HG02973 (cell line): ENCODE results near the gene LDHD.
"Not testable (repeated sequence)": the region's sequence is repeated elsewhere in the genome, so short reads cannot be mapped to it uniquely, and the experiment has no call there.

Experiments
- ATAC-seq: cut with Tn5 transposase; IDR thresholded peaks from one replicate; pipeline ENCODE4 v1.9.1; 2021; ENCODE audit warnings: moderate library complexity; ENCODE audit not compliant: unreplicated experiment

Gene LDHD

DNA sequence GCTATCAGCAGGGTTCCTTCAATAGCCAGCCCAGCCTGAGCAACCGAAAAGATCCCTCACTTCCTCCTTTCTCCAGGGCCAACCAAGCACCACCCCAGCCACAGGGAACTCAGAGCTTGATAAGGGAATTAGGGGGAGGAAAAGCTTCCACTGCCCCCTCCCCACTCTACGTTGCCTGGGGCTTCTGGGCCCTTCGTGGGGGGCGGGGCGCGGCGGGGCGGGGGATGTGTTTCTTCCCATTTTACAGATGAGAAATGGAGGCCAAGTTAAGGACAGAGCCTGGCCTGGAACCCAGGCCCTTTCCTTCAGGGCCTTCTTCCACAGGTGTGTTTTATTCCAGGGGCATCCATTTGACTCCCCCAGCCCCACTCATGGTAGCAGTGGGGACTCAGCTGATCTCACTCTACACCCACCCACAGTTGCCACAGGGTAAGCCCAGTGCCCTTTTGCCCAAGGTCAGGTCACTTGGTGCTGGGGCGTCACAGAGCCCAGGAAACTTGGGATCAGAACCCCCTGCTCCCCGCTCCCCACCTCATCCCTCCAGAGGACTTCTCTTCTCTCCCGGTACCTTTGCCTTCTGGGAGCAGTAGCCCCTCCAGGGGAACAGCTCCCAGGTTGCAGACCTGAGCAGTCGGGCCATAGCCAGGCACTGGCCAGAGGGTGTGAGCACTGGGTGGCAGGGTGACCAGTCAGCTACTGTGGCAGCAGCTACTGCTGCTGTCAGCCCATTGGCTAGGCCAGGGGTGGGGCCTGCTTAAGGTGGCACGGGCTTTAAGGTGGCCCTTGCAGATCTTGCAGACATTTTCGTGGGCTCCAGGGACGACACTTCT is at the start of gene LDHD:
LDHD (minus strand) TSS at position 700 of the 830 bp plus-strand sequence; CDS start at position 640, 60 bp downstream.
- no peak for ATAC-seq

DNA sequence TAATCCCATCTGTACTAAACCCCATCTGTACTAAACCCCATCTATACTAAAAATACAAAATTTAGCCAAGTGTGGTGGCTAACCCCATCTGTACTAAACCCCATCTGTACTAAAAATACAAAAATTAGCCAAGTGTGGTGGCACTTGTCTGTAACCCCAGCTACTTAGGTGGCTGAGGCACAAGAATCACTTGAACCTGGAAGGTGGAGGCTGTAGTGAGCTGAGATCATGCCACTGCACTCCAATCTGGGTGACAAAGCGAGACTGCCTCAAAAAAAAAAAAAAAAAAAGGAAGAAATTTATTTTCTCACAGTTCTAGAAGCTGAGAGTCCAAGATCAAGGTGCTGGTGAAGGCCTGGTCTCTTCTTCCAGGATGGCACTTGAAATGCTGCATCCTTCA is 43.8 kb upstream of the LDHD start:
- no peak for ATAC-seq

DNA sequence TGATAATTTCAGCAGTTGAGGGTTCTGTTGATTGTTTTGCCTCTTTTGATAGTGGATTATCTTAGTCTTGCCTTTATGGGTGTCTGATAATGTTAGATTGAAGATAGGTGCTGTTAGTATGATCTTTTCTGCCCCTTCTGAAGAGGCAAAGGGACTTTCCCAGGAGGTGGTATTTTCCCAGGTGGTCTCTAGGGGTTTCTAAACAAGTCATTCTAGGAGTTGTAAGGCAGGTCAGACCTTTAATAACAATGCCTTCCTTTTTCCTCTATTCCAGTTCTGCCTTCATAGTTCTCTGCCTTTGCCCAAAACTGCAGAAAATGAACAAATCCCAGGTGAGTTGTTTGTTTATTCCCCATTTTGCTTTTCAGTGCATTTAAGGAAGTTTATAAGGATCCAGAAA is 36.1 kb upstream of the LDHD start:
- no peak for ATAC-seq

DNA sequence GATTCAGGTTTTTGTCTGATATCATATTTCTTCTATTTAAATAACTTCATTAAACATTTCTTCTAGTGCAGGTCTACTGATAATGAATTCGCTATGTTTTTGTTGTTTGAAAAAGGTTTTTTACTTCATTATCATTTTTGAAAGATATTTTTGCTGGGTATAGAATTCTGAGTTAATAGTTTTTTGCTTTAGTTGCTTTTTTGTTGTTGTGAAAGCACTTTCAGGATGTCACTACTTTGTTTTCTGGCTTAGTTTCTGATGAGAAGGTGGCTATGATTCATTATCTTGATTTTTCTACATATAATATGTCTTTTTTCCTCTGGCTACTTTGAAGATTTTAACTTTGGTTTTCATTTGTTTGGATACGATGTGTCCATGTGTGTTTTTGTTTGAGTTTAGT is 35.2 kb upstream of the LDHD start:
- no peak for ATAC-seq

DNA sequence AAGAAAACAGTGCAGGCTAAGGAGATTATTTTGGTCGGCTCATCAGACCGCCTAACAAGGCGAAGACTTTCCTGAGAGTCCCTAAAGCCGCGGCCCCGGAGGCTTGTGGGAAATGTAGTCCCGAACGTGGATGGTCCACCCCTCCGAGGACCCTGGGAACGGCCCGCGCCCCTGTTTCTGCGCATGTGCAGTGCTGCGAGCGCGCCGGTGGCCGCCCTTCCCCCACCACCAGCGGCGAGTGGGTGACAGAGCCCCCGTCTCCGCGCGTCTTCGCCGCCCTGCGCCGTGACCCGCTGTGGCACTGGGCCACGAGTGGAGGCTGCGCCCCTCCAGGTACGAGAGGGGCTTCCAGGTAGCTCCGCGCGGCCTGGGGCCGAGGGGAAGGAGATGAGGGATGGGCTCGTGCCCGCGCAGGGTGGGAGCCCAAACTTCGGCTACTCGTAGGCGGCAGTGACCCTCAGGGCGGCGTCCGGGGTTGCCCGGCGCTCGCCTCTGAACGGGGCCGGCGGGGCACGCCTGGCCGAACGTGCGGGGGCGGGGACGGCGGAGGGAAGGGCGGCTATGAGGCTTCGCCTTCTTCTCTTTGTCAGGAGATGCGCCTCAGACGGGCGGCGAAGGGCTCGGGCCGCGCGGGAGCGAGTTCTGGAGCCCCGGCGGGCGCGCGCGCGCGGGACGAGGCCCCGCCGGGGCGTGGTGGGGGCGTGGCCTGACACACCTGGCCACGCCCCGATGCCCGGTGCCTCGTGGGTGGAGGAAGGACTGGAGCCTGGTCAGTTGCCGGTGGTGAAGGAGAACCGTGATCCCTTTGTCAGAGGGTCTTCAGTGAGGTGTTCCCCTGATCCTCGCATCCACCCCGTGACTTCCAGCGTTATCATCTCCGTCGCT is 32.0 kb upstream of the LDHD start, which contains the start of gene ZFP1:
ZFP1 (plus strand) TSS at position 214 of the 885 bp plus-strand sequence. CDS start 4,428 bp downstream, outside the sequence.
- ATAC-seq = peak; percentile 79

DNA sequence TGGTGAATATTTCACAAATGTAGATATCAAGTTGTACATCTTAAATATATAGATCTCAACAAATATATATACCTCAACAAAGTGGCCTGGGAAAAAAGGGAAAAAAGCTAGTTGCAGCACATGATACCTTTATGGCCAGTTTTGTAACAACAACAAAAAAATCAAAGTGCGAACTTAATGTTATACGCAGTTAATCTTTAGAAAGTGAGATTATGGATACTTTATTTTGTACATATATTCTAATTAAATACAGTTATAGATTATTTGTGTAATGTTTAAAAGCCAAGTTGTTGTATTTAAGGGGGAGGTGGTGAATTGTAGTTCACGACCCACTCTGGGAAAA is 31.4 kb upstream of the LDHD start:
- ATAC-seq = no peak

DNA sequence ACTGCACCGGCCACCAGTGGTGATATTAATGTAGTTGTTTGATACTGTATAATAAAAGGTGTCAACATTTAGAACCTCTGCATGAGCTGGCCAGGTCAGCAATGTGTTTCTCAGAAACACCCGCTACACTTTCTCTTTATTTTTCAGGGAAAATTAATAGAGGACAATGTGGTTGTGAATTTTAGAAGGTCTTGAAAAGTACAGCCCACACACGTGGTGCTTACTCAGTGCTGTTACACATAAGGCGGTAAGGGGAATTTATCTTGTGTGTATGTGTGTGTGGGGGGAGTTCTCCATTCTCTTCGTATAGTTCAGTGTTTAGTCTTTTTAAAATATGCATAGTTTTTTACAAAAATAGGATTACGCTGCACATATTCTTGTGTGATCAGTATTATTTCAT is 27.4 kb upstream of the LDHD start:
- no peak for ATAC-seq

DNA sequence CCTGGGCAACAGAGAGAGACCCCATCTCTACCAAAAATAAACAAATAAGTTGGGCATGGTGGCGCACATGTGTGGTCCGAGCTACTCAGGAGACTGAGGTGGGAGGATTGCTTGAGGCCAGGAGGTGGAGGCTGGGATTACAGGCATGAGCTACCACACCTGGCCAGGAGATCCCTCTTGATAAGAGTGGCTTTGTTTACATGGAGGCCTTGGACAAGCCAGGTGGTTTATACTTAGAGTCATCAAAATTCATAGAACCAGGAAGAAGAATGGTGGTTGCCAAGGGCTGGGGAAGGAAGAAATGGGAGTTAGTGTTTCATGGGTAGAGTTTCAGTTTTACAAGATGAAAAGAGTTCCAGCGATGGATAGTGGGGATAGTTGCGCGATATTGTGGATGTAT is 22.9 kb upstream of the LDHD start:
- ATAC-seq = no peak

DNA sequence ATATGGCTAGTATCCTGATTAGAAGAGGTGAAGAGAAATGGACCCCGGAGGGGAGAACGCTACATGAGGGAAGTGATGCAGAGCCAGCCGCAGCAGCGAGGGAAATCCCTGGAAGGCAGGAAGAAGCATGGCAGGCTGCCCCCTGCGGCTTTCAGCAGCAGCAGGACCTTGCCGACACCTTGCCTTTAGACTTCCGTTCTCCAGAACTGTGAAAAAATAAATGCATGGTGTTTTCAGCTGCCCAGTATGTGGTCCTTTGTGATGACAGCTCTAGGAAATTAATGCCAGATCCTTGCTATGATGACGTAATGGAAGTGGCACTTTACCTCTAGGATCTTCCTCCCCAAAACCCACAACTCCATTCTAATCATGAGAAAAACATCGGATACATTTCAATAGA is 22.1 kb upstream of the LDHD start:
- no peak for ATAC-seq

DNA sequence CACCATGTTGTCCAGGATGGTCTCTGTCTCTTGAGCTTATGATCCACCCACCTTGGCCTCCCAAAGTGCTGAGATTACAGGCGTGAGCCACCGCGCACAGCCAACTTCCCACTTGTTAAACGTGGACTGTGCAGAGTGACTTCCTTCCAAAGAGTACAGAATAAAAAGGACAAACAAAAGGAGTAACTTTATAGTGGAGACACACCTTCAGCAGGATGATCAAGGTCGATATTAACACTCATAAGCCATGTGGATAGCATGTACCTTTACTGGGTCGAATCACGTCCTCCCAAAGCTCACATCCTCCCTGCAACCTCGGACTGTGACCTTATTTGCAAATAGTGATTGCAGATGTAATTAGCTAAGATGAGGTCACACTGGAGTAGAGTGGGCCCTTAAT is 21.7 kb upstream of the LDHD start:
- ATAC-seq = no peak

DNA sequence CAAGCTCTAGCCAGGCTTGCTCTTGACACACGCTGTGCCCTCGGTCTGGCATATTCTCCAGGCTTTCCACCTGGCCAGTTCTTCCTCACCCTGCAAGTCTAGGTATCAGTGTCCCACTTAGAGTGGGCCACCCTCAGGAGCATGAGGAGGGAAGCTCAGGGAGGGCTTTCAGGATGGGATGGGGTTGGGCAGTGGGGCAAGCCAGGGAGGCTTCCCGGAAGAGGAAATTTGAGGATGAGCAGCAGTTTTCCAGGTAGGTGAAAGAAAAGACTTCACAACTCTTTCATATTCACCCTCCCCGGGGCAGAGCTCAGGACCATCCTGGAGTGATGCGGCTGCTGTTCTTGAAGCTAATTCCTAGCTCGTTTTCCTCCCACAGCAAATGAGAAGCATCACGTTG is 14.5 kb upstream of the LDHD start:
- no peak for ATAC-seq

DNA sequence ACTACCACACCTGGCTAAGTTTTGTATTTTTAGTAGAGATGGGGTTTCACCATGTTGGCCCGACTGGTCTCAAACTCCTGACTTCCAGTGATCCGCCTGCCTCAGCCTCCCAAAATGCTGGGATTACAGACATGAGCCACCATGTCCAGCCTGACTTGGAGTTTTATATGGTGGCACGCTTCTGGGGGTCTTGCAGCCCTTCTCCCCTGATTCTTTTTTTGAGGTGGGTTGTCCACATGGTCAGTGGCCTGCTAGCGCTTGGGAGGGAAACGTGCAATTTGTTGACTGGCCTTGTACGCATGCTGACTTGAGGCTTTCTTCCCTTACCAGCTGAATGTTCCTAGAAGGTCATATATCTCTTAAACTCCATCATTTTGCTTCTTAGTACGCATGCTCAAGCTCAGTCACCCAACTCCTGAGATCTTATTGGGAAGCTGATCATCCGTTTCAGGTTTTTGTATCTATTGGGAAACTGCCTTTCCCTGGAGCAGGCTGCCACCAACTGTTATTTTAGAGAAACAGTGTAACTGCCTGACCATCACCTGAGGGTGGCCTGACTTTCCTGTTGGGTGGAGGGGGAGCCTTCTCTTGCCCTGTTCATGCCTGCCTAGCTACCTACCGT is 13.7 kb upstream of the LDHD start:
- no peak for ATAC-seq

DNA sequence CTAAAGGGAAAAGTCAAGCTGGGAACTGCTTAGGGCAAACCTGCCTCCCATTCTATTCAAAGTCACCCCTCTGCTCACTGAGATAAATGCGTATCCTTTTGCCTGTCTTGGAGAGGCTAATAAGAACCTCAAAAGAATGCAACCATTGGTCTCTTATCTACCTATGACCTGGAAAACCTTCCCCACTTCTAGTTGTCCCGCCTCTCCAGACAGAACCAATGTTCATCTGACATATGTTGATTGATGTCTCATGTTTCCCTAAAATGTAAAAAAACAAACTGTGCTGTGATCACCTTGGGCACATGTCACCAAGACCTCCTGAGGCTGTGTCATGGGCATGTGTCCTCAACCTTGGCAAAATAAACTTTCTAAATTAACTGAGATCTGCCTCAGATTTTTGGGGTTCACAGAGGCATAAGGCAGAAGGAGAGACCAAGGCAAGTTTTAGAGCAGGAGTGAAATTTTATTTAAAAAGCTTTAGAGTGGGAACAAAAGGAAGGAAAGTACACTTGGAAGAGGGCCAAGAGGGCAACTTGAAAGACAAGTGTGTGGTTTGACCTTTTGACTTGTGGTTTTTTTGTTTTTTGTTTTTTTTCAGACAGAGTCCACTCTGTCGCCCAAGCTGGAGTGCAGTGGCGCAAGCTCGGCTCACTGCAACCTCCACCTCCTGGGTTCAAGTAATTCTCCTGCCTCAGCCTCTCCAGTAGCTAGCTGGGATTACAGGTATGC is 13.0 kb upstream of the LDHD start:
- not testable (repeated sequence) for ATAC-seq

DNA sequence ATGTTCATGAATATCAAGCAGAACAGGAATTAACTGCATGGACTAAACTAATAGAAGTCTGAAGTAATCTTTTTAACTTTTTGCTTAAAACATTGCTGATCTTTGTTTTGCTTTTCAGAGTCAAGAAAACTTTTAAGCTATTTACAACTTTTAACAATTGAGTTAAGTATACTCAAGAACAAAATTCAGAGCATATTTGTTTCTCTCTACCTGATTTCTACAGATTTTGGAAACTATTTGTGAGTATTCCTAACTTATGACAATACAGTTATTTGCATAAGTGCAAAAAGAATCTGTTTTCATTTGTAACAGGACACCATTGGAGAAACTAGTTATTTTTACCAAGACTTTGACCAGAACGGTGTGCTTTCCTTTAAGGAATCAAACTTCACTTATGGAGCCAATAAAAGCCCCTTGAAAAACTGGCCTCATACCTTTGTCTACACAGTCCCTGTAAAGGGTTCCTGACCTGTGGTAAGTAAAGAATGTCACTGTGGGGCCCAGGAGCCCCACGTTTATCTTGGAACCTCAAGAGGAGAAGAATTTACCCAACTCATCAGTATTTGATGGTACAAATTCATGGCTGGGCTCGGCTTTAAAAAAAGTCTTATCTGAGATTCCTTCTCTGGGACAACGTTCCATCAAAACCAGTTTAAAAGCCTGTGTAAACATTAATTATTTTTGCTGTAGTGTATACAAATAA is 11.3 kb upstream of the LDHD start:
- no peak for ATAC-seq

DNA sequence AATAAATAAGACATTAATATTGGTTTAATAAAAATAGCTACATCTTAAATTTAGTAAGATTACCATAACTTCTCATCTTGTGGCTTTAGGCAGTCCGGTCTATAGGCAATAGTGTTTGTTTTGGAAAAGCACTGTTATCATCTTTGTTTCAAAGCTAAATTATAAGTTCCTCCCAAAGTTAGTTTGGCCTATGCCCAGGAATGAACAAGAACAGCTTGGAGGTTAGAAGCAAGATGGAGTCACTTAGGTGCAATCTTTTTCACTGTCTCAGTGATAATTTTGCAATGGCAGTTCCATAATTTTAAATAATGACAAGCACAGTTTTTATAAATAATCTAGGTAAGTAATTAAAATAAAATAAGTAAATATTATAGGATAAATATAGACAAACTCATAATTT is 6.0 kb upstream of the LDHD start:
- no peak for ATAC-seq

DNA sequence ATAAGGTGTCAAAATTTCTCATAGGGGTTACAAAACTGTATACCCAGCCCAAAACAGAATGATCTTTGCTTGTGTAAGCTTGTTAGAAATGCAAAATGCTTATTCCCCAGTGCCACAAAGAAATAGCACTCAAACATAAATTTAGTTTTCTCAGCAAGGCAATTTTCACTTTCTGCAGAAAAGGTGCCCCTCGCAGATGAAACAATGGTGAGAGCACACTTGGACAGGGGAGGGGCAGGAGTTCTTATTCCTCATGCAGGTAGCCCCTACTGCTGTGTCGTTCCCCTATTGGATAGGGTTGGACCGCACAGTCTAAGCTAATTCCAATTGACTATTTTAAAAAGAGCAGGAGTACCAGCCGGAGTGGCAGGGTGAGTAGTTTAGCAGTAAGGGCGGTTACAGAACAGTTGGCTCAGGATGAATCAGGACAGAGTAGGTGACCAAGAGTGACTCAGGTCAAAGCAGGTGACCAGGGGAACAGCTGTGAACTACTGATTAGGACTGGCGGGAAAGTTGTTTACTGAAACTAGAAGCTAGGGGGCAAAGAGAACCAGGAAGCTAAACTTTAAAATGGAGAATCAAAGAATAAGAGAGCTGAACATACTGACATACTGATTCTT is 5.5 kb upstream of the LDHD start:
- ATAC-seq = no peak

DNA sequence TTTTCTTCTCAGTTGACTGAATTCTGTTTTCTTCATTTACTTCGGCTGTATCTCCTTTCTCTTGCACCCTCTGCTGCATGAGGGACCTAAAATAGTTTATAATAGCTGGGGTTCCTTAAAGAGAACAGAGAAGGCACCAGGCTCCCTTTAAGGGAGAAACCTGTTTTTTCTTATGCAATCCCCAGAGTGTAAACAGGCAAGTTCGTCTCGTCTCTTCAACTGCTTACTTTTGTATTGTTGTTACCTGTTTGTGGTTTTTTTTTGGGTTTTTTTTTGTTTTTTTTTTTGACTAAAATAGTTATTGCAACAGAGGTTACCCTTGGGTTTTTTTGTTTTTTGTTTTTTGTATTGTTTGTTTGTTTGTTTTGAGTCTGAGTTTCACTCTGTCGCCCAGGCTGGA is 3.7 kb upstream of the LDHD start:
- no peak for ATAC-seq

DNA sequence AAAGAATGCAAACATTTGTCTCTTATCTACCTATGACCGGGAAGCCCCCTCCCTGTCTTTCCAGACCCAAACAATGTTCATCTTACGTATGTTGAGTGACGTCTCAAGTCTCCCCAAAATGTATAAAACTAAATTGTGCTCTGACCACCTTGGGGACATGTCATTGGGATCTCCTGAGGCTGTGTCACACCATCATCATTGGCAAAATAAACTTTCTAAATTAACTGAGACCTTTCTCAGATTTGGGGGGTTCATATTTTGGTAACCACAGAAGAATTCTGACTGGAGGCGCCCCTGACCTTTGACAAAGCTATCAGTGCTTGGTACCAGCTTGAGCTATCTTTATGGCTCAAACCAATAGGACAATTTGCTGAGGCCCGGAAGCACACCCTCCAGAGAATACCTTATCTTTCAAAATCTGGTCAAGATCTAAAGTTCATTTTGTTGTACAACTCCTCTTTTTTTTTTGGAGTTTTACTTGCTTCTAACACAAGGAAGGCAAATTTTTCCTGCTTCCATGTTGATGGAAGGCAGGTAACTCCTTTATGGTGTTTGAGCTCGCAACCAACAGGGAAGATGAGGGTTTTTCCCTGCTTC is 2.5 kb upstream of the LDHD start:
- ATAC-seq = no peak

DNA sequence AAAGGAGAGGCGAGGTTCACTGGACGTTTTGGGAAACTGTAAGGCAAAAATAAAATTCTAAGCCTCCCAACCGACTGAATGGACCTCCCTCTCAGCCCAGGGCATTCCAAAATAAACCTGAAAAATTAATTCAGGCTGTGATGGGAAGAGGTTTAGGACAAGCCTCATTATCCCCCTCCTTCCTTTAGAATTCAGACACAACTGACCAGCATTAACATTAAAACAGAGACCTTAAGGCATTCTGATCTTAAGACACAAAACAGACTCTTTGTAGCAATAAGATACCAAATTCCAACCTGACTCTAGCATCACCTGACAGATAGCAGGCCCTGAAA is 298 bp upstream of the LDHD start:
- no peak for ATAC-seq
